NCI-H1436 (cell line): ENCODE measurements around the gene SMYD2.

Experiments used
- DNase-seq: peaks from one replicate; lab custom pipeline; 2025; lab: John Stamatoyannopoulos, UW

The SMYD2 gene

GRCh38 chr1:214303141-214303930 is 22.4 kb downstream of the SMYD2 start:
- DNase-seq = no peak

GRCh38 chr1:214305164-214305751 is 24.3 kb downstream of the SMYD2 start:
- no peak for DNase-seq

GRCh38 chr1:214306269-214306668 is 25.3 kb downstream of the SMYD2 start:
- no peak for DNase-seq

- DNase-seq = no peak
These were observed 29.1 kb downstream of the SMYD2 start for GRCh38 chr1:214310010-214310409.

GRCh38 chr1:214310777-214311690 is 30.1 kb downstream of the SMYD2 start:
- DNase-seq = no peak

GRCh38 chr1:214312530-214313051 is 31.6 kb downstream of the SMYD2 start:
- DNase-seq = no peak

GRCh38 chr1:214314178-214314843 is 33.4 kb downstream of the SMYD2 start:
- no peak for DNase-seq

GRCh38 chr1:214316593-214316992 is 35.6 kb downstream of the SMYD2 start:
- DNase-seq = no peak

- DNase-seq = no peak
These were observed 36.3 kb downstream of the SMYD2 start for GRCh38 chr1:214317300-214317699.

- no peak for DNase-seq
These were observed 36.8 kb downstream of the SMYD2 start for GRCh38 chr1:214317734-214318133.

GRCh38 chr1:214318356-214318755 is 37.4 kb downstream of the SMYD2 start:
- DNase-seq = no peak

GRCh38 chr1:214318956-214319736 is 38.2 kb downstream of the SMYD2 start:
- DNase-seq = no peak

GRCh38 chr1:214319938-214320337 is 39.0 kb downstream of the SMYD2 start:
- no peak for DNase-seq

GRCh38 chr1:214321705-214322453 is 40.9 kb downstream of the SMYD2 start:
- DNase-seq = no peak

GRCh38 chr1:214324896-214325800 is 44.2 kb downstream of the SMYD2 start:
- no peak for DNase-seq

- no peak for DNase-seq
These were observed 45.4 kb downstream of the SMYD2 start for GRCh38 chr1:214326406-214326805.

- DNase-seq = no peak
These were observed 46.6 kb downstream of the SMYD2 start for GRCh38 chr1:214327514-214327913.

- DNase-seq = peak; percentile 87
These were observed 48.0 kb downstream of the SMYD2 start for GRCh38 chr1:214328770-214329469.
